Suprapubic skin (tissue), 4 donors: Measurements from ENCODE around the gene ARL5B. TPM values are rescaled to one million over a fixed set of nuclear protein-coding genes. Genes with fewer than 3 reads are reported as not detected.

ENCODE experiments used
- DNase-seq, 2 donors: peaks; one replicate each; pipeline ENCODE4 v3.0.0-alpha.2; 2019; ENCODE audit warnings: low spot score in 2 of 2
- H3K27ac ChIP-seq: fragments of 200-600 bp; sonication (generic); one replicate; pipeline ENCODE4 v1.5.1; 2019
- H3K27me3 ChIP-seq: fragments of 200-600 bp; sonication (generic); one replicate; pipeline ENCODE4 v1.5.1; 2019
- H3K36me3 ChIP-seq: fragments of 200-600 bp; sonication (generic); one replicate; pipeline ENCODE4 v1.5.1; 2019
- H3K4me1 ChIP-seq: fragments of 200-600 bp; sonication (generic); one replicate; pipeline ENCODE4 v1.5.1; 2019
- H3K4me3 ChIP-seq: fragments of 200-600 bp; sonication (generic); one replicate; pipeline ENCODE4 v1.5.1; 2019; ENCODE audit warnings: mild to moderate bottlenecking
- H3K9me3 ChIP-seq: fragments of 200-600 bp; sonication (generic); one replicate; pipeline ENCODE4 v1.5.1; 2019
- EP300 ChIP-seq: sonication (generic); formaldehyde crosslinking; IDR thresholded peaks from one replicate; pipeline ENCODE4 v1.6.1; 2017; ENCODE audit warnings: antibody characterized with exemption
- POLR2A ChIP-seq, 2 donors: fragments of 450-650 bp; IDR thresholded peaks; one replicate each; pipeline ENCODE4 v1.6.1; 2017; ENCODE audit warnings: antibody characterized with exemption in 2 of 2, mild to moderate bottlenecking in 2 of 2, moderate library complexity in 2 of 2
- POLR2AphosphoS5 ChIP-seq, 3 donors: sonication (generic); formaldehyde crosslinking; IDR thresholded peaks; one replicate each; pipeline ENCODE4 v1.6.1; 2017; ENCODE audit warnings: antibody characterized with exemption in 3 of 3
- WGBS: methylation state at CpG from one replicate; pipeline ENCODE4 v1.1.5; 2018; 5-methylcytosine and 5-hydroxymethylcytosine counted together
- total RNA-seq, 4 donors: library from RNA; depleted of rRNA; stranded (reverse); fragments of >200 nt; gene quantifications; one replicate each; pipeline ENCODE4 v1.1.0, GENCODE V29; 2016
- TF ChIP-seq, protein P1 (sequence below), 2 donors: fragments of 200-600 bp in 1 of 2; fragments of 450-650 bp in 1 of 2; sonication (generic) in 1 of 2; IDR thresholded peaks; one replicate each; pipeline ENCODE4 v1.5.1; 2016 to 2019; ENCODE audit warnings: antibody characterized with exemption in 2 of 2, mild to moderate bottlenecking in 1 of 2, moderate library complexity in 1 of 2

Gene ARL5B
- total RNA-seq, 4 donors from 2014 or later = 11.8 to 17.9 (median 14.5) TPM

DNA sequence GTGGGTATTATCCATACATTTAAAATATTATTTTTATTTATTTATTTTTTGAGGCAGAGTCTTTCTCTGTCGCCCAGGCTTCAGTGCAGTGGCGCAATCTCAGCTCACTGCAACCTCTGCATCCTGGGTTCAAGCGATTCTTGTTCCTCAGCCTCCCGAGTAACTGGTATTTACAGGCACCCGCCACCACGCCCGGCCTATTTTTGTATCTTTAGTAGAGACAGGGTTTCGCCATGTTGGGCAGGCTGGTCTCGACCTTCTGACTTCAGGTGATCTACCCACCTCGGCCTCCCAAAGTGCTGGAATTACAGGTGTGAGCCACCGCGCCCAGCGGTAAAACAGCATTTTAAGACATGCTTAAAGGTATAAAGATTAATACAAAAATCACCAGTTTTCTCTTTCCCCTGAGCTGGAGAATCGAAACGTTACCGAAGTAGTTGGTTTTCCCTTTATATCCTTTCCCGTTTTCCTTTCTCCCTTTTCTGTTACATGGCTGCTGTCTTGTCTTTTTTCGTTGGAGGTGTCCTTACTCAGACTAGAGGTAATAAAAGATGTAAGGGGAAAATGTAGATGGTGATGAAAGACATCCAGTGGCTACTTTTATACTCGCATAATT lies 1.7 kb downstream of the ARL5B start:
- no peaks in the 10 kb centered on the region for H3K9me3 ChIP-seq
- DNase-seq = no peak
- WGBS = 83% methylated on average over 19 of the region's 19 CpGs
- H3K4me1 ChIP-seq = peaks cover 29% of the 10 kb centered on the region
- H3K27me3 ChIP-seq = no peaks in the 10 kb centered on the region
- no peak for TF ChIP-seq POLR2A (IDR thresholded peaks at IDR 0.05)
- no peak for TF ChIP-seq POLR2AphosphoS5 (IDR thresholded peaks at IDR 0.05)
- TF ChIP-seq, protein P1, sequence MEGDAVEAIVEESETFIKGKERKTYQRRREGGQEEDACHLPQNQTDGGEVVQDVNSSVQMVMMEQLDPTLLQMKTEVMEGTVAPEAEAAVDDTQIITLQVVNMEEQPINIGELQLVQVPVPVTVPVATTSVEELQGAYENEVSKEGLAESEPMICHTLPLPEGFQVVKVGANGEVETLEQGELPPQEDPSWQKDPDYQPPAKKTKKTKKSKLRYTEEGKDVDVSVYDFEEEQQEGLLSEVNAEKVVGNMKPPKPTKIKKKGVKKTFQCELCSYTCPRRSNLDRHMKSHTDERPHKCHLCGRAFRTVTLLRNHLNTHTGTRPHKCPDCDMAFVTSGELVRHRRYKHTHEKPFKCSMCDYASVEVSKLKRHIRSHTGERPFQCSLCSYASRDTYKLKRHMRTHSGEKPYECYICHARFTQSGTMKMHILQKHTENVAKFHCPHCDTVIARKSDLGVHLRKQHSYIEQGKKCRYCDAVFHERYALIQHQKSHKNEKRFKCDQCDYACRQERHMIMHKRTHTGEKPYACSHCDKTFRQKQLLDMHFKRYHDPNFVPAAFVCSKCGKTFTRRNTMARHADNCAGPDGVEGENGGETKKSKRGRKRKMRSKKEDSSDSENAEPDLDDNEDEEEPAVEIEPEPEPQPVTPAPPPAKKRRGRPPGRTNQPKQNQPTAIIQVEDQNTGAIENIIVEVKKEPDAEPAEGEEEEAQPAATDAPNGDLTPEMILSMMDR (IDR thresholded peaks at IDR 0.05) = no peak
- TF ChIP-seq EP300 = no peak
- H3K27ac ChIP-seq = no peak overlapping the region
- H3K36me3 ChIP-seq = no peaks in the 10 kb centered on the region
- H3K4me3 ChIP-seq = peak overlapping the region; percentile 93

DNA sequence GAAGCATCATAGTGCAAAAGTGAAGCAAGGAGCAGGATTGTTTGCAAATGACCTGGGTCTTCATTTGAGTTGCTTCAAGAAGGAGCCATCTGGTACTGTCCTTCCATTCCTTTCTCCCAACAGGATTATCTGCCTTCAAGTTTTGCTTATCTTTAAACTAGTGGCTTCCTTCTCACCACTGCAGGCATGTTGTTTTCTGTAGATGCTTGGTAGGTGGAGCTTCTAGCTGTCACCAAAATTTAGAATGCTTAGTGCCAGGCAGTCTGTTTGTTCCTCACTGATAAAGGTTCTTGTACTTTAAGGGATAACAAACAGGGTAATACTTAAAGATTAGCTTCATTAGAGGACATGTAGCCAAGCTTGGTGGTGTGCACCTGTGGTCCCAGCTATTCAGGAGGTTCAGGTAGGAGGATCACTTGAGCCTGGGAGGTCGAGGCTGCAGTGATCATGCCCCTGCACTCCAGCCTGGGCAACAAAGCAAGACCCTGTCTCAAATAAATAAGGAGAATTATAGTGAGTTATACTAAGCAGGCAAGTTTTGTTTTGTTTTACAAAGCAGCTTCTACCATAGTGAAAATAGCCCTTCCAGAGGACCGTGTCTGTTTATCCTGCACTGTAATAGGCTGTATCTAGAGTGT lies 5.7 kb downstream of the ARL5B start:
- TF ChIP-seq POLR2A (IDR thresholded peaks at IDR 0.05) = no peak
- TF ChIP-seq, protein P1 (IDR thresholded peaks at IDR 0.05) = no peak
- TF ChIP-seq EP300 = no peak
- no peak for TF ChIP-seq POLR2AphosphoS5 (IDR thresholded peaks at IDR 0.05)
- peaks cover 14% of the 10 kb centered on the region for H3K36me3 ChIP-seq
- WGBS = 92% methylated on average over 2 of the region's 2 CpGs
- no peak for DNase-seq
- no peaks in the 10 kb centered on the region for H3K9me3 ChIP-seq
- H3K4me1 ChIP-seq = peaks cover 22% of the 10 kb centered on the region
- H3K4me3 ChIP-seq = no peak overlapping the region
- H3K27ac ChIP-seq = no peak overlapping the region
- H3K27me3 ChIP-seq = no peaks in the 10 kb centered on the region

DNA sequence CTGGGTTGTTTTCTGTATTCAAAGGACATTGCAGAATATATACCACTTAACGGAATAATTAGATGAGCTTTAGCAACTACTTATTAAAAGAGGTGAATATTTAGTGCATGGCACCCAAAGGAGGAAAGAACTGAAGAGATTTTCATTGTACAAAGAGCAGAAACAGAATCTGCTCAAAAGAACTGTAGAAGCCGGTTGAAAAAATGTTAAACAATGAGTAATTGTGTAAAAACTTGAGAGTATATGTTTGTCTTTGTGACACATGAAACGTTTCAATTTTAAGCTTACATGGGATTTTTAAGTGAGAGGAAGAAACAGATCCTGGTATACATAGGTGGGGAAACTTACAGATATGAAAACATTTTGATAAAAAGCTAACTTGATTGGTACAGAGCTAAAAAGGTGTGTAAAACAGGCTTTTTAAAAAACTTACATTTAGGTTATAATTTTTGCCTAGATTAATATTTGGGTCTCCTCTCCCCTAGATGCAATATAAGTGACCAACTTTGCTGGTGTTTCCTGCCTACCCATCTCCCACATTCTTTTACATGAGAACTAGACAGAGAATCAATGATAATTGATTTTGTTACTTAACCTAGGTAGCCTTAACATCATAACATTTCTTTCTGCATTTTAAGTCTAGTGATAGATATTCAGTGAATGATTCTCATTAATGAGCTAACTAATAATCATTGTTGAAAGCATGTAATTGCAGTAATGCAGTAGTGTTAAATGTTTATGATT lies 6.8 kb downstream of the ARL5B start:
- no peak for DNase-seq
- TF ChIP-seq POLR2AphosphoS5 (IDR thresholded peaks at IDR 0.05) (no peak), POLR2A (IDR thresholded peaks at IDR 0.05) (no peak), EP300 (no peak)
- TF ChIP-seq, protein P1 (IDR thresholded peaks at IDR 0.05) = no peak
- H3K27ac ChIP-seq = no peak overlapping the region
- H3K36me3 ChIP-seq = peaks cover 21% of the 10 kb centered on the region
- H3K4me1 ChIP-seq = peaks cover 15% of the 10 kb centered on the region
- H3K4me3 ChIP-seq = no peak overlapping the region
- WGBS = 64% methylated on average over 3 of the region's 3 CpGs
- H3K27me3 ChIP-seq = no peaks in the 10 kb centered on the region
- H3K9me3 ChIP-seq = no peaks in the 10 kb centered on the region

DNA sequence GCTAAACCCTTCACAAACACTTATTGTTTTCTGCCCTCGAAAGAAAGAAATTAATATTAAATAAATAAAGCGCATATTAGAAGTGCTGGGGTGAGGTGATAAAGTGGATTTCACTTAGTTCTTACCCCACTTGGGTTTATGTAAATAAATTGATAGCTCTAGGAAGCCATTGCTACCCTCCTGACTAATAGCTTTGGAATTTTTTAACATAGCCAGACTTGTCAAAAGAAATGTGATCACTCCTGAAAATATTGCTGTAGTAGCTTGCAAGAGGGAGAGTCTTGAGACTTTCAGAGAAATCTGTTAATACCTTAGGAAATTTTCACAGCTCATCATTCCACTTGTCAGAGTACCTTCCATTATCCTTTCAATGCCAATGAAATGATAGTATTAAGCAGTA lies 7.6 kb downstream of the ARL5B start:
- no peak for TF ChIP-seq EP300
- TF ChIP-seq POLR2A (IDR thresholded peaks at IDR 0.05) = no peak
- TF ChIP-seq, protein P1 (IDR thresholded peaks at IDR 0.05) = no peak
- no peak for TF ChIP-seq POLR2AphosphoS5 (IDR thresholded peaks at IDR 0.05)
- peaks cover 8% of the 10 kb centered on the region for H3K4me1 ChIP-seq
- no peak overlapping the region for H3K27ac ChIP-seq
- no peak overlapping the region for H3K4me3 ChIP-seq
- DNase-seq = no peak
- no peaks in the 10 kb centered on the region for H3K27me3 ChIP-seq
- peaks cover 30% of the 10 kb centered on the region for H3K36me3 ChIP-seq
- 72% methylated on average over 2 of the region's 2 CpGs for WGBS
- H3K9me3 ChIP-seq = no peaks in the 10 kb centered on the region

DNA sequence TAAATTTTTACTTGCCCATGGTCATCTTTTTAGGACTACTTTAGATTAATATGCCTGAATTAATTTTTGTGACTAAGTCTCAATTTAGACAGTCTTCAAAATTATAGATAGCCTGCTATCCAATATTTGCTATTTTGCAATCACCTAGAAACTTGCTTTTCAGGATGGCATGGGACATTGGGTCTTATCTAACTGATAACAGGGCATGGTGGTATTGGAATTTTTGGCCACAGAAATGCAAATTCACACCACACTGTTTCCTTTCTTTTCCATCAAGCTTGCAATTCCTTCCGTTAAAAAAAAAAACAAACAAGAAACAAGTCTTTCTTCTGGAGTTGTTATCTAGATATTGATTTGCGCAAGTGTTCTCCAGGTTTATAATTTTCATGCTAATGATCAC lies 8.8 kb downstream of the ARL5B start:
- TF ChIP-seq EP300 (no peak), POLR2A (IDR thresholded peaks at IDR 0.05) (no peak), POLR2AphosphoS5 (IDR thresholded peaks at IDR 0.05) (no peak)
- TF ChIP-seq, protein P1 (IDR thresholded peaks at IDR 0.05) = no peak
- Histone ChIP-seq H3K4me1 (peaks cover 7% of the 10 kb centered on the region), H3K4me3 (no peak overlapping the region), H3K27me3 (no peaks in the 10 kb centered on the region), H3K36me3 (peaks cover 35% of the 10 kb centered on the region), H3K9me3 (no peaks in the 10 kb centered on the region), H3K27ac (no peak overlapping the region)
- no peak for DNase-seq
- WGBS = 96% methylated on average over 2 of the region's 2 CpGs
